ENCODE measurements around the gene SYT4.

- TF ChIP-seq CTCF (IDR thresholded peaks at IDR 0.05): no peak
- no peak for TF ChIP-seq POLR2A (IDR thresholded peaks at IDR 0.05)
These were observed 42.4 kb downstream of the SYT4 start for GRCh38 chr18:43234889-43235288.

Data from body of pancreas (tissue), 4 donors.